ENCODE measurements around the gene PHF24.
"Not testable (repeated sequence)": the region's sequence is repeated elsewhere in the genome, so short reads cannot be mapped to it uniquely, and the experiment has no call there.

PHF24 gene

GRCh38 chr9:34998266-34998665 is 40.2 kb downstream of the PHF24 start:
- no peak for DNase-seq

- DNase-seq = no peak
These were observed 41.5 kb downstream of the PHF24 start for GRCh38 chr9:34999576-34999975.

GRCh38 chr9:35000535-35001284 is 42.6 kb downstream of the PHF24 start:
- DNase-seq = no peak

GRCh38 chr9:35001285-35001677 is 43.2 kb downstream of the PHF24 start:
- no peak for DNase-seq

GRCh38 chr9:35001803-35002502 is 43.9 kb downstream of the PHF24 start:
- no peak for DNase-seq

- no peak for DNase-seq
These were observed 44.5 kb downstream of the PHF24 start for GRCh38 chr9:35002623-35003022.

GRCh38 chr9:35004299-35004698 is 46.2 kb downstream of the PHF24 start:
- DNase-seq = not testable (repeated sequence)

GRCh38 chr9:35010351-35010958 is 52.4 kb downstream of the PHF24 start:
- no peak for DNase-seq

GRCh38 chr9:35014517-35014916 is 56.4 kb downstream of the PHF24 start:
- no peak for DNase-seq

- DNase-seq = not testable (repeated sequence)
These were observed 65.4 kb downstream of the PHF24 start for GRCh38 chr9:35023443-35023842.

- no peak for DNase-seq
These were observed 68.6 kb downstream of the PHF24 start for GRCh38 chr9:35026671-35027070.

- DNase-seq = no peak
These were observed 69.3 kb downstream of the PHF24 start for GRCh38 chr9:35027374-35027773.

- DNase-seq = no peak
These were observed 69.8 kb downstream of the PHF24 start for GRCh38 chr9:35027860-35028259.

- no peak for DNase-seq
These were observed 70.3 kb downstream of the PHF24 start for GRCh38 chr9:35028341-35028740.

GRCh38 chr9:35029241-35029640 is 71.2 kb downstream of the PHF24 start:
- DNase-seq = no peak

- DNase-seq = no peak
These were observed 71.8 kb downstream of the PHF24 start for GRCh38 chr9:35029852-35030251.
